ENCODE results near the gene CERK.

Gene CERK

DNA sequence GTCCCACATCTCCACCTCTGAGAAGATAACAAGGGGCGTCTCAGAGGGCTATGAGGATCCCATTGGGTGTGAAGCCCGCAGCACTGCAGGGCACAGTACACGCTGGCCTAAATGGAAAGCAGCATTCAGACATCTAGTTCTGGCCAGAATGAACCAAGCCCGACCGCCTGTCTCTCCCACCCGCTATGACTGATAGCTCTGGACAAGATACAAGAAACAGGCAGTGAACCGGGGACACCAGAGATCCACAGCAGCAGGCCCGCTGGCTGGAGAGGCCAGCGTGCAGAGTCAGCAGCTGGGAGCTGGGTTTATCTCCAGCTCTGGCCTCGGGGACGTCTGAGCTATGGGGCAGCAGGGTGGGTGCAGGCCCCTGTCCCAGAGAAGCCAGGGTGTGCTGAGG, 9.6 kb downstream of the CERK start:
- H3K4me3 ChIP-seq (ENCODE audit: low read depth, low read length) = no peak overlapping the region
- in situ Hi-C loops (cut with HindIII; ENCODE audit: low pct_ligation_motif_present, low sequenced_read_pairs) = no loop called here
- no peak for DNase-seq
- H3K27ac ChIP-seq = no peak overlapping the region
- TF ChIP-seq, protein P1, sequence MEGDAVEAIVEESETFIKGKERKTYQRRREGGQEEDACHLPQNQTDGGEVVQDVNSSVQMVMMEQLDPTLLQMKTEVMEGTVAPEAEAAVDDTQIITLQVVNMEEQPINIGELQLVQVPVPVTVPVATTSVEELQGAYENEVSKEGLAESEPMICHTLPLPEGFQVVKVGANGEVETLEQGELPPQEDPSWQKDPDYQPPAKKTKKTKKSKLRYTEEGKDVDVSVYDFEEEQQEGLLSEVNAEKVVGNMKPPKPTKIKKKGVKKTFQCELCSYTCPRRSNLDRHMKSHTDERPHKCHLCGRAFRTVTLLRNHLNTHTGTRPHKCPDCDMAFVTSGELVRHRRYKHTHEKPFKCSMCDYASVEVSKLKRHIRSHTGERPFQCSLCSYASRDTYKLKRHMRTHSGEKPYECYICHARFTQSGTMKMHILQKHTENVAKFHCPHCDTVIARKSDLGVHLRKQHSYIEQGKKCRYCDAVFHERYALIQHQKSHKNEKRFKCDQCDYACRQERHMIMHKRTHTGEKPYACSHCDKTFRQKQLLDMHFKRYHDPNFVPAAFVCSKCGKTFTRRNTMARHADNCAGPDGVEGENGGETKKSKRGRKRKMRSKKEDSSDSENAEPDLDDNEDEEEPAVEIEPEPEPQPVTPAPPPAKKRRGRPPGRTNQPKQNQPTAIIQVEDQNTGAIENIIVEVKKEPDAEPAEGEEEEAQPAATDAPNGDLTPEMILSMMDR (IDR thresholded peaks at IDR 0.05; ENCODE audit: low read depth, low read length, missing control alignments) = no peak
- no peaks in the 10 kb centered on the region for H3K27me3 ChIP-seq (replicated peaks)
- H3K36me3 ChIP-seq (replicated peaks) = peaks cover 4% of the 10 kb centered on the region

GRCh38 chr22:46727813-46728364, 10.2 kb downstream of the CERK start:
- H3K27me3 ChIP-seq (replicated peaks) = no peaks in the 10 kb centered on the region
- no peak overlapping the region for H3K4me3 ChIP-seq (ENCODE audit: low read depth, low read length)
- in situ Hi-C loops (cut with HindIII; ENCODE audit: low pct_ligation_motif_present, low sequenced_read_pairs) = no loop called here
- no peak for DNase-seq
- TF ChIP-seq, protein P1 (IDR thresholded peaks at IDR 0.05; ENCODE audit: low read depth, low read length, missing control alignments) = no peak
- no peak overlapping the region for H3K27ac ChIP-seq
- H3K36me3 ChIP-seq (replicated peaks) = peaks cover 4% of the 10 kb centered on the region

DNA sequence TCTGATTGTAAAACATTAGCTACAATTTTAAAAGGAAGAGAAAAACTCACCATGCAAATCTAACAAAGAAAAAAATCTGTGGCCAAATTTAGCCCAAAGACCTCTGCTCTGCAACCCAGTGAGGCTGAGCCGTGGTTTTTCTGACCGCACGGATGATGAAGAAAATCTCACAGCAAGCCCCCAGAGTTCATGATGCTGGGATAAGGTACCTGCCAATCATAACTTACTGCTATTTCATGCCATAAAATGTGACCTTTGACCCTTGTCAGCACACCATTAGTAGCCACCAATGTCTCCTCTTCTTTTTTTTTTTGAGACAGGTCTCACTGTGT, 11.1 kb downstream of the CERK start:
- Histone ChIP-seq H3K36me3 (replicated peaks) (peaks cover 4% of the 10 kb centered on the region), H3K27ac (no peak overlapping the region), H3K27me3 (replicated peaks) (no peaks in the 10 kb centered on the region), H3K4me3 (ENCODE audit: low read depth, low read length) (no peak overlapping the region)
- DNase-seq = no peak
- in situ Hi-C loops (cut with HindIII; ENCODE audit: low pct_ligation_motif_present, low sequenced_read_pairs) = no loop called here
- TF ChIP-seq, protein P1 (IDR thresholded peaks at IDR 0.05; ENCODE audit: low read depth, low read length, missing control alignments) = no peak

DNA sequence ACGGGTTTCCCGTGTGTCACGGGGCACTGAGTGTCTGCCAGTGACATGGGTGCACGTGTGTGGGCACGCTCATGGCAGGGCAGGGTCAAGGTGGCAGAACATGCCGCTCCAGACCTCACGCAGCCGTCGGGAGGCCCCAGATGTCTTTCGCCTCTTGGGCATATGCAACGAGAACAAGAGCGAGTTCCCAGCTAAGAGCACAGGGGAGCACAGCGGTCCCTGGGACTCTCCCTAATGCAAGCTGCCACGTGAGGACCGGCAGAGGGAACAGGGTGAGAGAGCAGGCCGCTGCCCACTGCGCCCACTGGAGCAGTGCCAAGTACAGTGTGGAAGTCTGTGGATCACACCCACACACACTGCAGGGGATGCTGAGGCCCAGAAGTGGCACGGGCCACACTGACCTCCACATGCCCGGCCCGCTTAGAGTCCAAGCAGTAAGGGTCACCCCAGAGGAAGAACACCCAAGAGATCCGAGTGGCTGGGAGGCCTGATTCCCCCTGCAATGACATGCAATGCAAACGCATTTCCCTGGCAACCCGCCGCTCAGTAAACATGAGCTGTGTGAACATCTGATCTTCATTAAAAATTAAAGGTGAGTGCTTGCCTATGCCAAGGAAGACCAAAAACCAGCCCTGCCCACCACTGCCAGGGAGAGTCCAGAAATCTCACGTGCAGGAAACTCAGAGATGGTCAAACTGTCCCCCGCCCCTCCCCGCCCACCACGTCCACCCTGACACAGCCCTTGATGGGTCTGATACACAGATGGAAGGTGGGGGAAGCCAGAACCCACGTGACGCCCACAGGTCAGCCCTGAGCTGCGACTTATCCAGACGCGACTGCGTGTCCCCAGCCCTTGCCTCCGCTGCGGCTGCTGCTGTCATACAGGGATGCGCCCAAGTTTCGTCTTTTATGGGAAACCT, 11.7 kb downstream of the CERK start:
- Histone ChIP-seq H3K36me3 (replicated peaks) (peaks cover 4% of the 10 kb centered on the region), H3K27me3 (replicated peaks) (no peaks in the 10 kb centered on the region), H3K4me3 (ENCODE audit: low read depth, low read length) (no peak overlapping the region), H3K27ac (no peak overlapping the region)
- TF ChIP-seq, protein P1 (IDR thresholded peaks at IDR 0.05; ENCODE audit: low read depth, low read length, missing control alignments) = no peak
- no peak for DNase-seq
- in situ Hi-C loops (cut with HindIII; ENCODE audit: low pct_ligation_motif_present, low sequenced_read_pairs) = no loop called here

DNA sequence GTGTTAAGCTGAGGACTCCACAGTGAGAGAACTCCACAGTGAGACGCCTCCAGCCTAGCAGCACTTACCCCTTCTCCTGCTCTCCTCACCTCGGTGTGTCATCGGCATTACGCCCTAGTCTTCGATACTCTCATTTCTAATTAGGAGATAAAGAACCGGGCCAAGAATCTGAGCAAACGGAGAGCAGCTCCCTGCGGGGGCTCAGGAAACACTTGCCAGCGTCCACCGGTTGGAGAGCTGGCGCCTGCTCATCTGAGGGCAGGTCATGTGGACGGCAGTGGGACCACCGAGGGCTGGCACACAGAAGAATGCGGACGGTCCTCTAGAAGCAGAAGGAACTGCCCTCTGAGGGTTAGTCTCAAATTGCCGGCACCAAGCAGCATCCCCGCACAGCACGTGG, 13.0 kb downstream of the CERK start:
- in situ Hi-C loops (cut with HindIII; ENCODE audit: low pct_ligation_motif_present, low sequenced_read_pairs) = no loop called here
- Histone ChIP-seq H3K36me3 (replicated peaks) (peaks cover 5% of the 10 kb centered on the region), H3K27me3 (replicated peaks) (no peaks in the 10 kb centered on the region), H3K27ac (no peak overlapping the region), H3K4me3 (ENCODE audit: low read depth, low read length) (no peak overlapping the region)
- TF ChIP-seq, protein P1 (IDR thresholded peaks at IDR 0.05; ENCODE audit: low read depth, low read length, missing control alignments) = no peak
- DNase-seq = no peak
